ENCODE data around the gene SLC41A3.
"Not testable (repeated sequence)": the region's sequence is repeated elsewhere in the genome, so short reads cannot be mapped to it uniquely, and the experiment has no call there.

SLC41A3 gene

DNA sequence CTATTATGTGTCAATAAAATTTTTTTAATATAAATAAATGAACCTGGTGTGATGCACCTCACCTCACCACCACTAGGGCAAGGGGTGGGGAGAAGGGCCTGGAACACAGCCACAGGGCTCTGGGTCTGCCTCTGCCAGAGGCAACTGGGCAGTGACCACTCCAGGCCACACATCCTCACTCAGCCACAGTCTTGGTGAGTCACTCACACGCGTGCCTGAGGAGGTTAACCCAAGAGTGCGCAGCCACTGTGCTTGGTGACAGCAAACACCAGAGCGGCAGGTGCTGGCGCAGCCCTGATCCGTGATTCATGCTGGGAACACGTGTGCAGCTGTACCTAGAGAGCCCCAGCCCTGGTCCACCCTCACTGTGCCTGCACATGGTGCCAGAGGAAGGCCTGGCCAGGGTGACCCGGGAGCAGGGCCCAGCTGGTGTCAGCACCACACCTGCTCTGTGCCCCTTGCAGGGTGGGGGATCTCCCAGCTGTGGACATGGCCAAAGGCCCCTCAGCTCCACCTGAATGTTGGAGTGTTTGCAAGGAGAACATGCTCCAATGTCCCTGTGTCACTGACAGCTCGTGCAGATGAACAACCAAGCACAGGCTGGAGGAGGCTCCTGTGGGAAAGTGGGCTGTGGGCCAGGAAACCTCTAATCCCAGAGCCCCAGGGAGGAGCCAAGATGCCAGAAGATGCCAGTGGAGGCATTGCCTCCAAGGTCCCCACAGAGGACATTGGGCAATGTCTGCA, 2.1 kb downstream of the SLC41A3 start:
- DNase-seq = no peak

GRCh38 chr3:126080970-126081369, 3.0 kb downstream of the SLC41A3 start:
- DNase-seq = no peak

DNA sequence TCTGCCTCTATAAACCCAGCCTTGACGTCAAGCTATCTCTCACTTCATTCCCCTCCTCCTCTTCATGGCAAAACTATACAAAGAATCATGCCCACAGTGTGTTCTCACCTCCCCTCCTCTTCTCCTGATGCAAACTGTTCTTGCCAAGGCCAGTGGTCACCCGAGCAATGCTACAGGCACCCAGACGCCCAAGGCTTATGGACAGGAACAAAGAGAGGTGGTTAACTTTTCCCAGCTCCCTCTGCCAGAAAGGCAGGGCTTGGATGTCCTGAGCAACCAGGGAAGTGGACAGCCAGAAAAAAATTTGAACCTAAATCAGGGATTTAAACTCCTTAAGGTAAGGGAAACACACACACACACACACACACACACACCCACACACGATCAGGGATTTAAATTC, 5.1 kb downstream of the SLC41A3 start:
- no peak for DNase-seq

DNA sequence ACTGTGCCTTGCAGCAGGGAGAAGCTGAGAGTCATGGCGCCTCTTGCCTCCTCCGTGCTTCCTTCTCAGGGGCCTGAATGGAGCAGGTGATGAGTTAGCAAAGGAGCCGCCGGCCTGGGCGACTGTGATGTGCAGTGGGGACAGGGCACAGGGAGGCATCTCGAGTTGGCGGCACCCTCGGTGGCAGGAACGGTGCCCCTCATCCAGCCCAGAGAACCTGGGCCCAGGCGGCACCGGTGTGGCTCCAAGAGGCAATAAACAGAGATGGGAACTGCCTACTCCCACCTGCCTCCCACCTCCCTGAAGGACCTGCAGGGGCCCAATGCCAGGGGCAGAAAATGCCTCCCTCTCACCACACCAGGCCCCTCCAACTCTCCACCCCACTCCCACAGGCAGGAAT, 6.2 kb downstream of the SLC41A3 start:
- no peak for DNase-seq

GRCh38 chr3:126076140-126076539, 7.8 kb downstream of the SLC41A3 start:
- no peak for DNase-seq

- DNase-seq = no peak
Measured at GRCh38 chr3:126070146-126070545, 13.8 kb downstream of the SLC41A3 start.

- no peak for DNase-seq
Measured at GRCh38 chr3:126067959-126068358, 16.0 kb downstream of the SLC41A3 start.

GRCh38 chr3:126066676-126067075, 17.2 kb downstream of the SLC41A3 start:
- DNase-seq = not testable (repeated sequence)

DNA sequence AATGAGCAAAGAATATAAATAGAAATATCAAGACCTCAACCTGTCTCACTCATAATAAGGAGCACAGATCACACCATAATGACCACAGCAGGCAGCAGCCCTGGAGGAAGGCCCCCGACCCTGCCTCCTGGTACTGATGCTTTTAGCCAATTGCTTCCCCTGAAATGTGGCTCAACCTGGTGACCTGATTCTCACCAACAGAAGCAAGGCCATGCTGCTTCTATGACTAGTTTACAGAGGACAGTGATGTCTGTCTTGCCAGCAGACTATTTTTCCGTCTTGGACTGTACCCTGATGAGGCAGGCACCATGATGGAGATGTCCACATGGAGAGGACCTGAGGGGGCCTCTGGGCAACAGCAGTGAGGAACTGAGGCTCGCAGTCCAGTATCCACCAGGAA, 18.0 kb downstream of the SLC41A3 start:
- DNase-seq = no peak

DNA sequence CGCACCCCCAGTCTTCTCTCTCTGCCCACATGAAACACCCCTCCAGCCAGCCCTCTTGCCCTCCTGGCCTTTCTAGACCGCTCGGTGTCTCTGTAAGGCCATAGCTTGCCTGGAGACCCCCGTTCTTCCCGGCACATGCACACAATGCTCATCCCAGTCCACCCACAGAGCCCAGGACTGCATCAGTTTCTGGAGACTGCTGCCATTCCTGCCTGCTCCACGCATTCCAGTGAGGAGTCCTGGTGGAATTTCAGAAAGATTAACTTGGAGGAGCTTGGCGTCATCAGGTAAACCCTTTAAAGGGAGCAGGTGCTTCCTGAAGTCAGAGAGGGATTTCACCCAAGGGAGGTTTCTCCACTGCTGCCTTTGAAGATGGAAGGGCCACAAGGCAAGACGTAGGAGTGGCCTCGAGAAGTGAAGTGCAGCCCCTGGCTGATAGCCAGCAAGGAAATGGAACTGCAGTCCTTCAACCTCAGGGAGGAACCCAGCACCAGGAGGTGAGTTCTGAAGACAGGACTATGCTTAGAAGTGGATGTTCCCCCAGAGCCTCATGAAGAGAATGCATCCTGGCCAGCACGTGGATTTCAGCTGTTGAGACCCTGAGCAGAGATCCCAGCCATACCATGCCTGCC, 19.2 kb downstream of the SLC41A3 start:
- DNase-seq = no peak

DNA sequence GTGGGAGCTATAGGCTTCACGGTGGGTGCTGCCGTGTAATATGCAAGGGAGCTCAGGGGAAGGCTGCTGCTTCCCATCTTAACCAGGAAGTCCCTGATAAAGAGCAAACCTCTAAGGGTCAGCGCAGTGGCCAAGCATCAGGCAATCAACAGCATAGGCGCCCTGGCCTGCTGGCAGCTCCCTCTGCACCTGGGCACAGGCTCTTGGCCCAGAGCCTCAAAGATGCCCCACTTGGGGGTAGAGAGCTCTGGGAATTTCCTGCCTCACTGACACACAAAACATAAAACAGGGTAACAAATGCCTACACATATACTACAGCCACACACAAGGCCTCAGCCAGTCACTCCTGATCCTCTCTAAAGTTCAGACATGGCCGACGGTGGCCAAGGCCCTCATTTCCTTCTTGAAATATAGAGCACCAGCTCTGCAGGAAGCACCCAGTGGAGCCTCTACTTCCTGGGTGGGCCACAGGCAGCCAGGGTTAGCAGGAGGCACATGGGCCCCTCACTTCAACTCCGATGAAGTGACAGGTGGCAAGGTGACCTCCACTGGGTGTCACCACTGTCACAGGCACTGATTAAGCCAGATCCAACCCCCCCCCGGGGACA, 20.5 kb downstream of the SLC41A3 start:
- DNase-seq = no peak

DNA sequence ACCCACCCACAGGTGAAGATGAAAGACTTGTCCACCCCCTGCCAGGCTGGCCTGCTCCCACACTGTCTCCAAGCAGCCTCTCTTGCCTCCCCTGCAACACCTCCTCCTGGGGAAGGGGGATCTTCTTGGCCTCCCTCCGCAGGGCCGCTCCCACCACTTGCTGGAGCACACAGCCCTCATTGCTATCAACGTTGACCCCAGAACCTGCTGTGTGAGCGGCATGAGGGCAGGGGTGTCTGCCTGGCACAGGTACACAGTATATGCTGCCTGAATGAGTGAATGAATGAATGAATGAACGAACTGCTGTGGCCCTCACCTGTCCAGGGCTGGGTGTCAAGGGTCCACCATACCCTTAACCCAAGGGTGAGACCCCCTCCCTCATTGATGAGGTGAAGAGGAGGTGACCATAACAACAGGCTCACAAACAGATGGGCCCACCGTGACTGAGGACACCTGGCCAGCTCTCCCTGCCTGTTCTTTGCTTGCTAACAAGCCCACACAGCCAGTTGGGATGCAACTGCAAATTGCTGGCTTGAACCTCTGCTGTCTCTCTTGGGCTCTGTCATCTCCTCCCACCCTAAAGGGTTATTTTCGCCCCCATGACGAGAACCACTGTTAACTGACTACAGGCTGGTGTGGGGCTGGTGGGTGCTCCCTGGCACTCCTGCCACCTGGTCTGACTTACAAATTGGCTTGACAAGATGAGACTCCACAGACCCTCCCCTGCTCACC, 22.5 kb downstream of the SLC41A3 start:
- DNase-seq = no peak

GRCh38 chr3:126060613-126061145, 23.2 kb downstream of the SLC41A3 start:
- no peak for DNase-seq

GRCh38 chr3:126058666-126059065, 25.3 kb downstream of the SLC41A3 start:
- no peak for DNase-seq

GRCh38 chr3:126057936-126058335, 26.0 kb downstream of the SLC41A3 start:
- no peak for DNase-seq

GRCh38 chr3:126057501-126057819, 26.5 kb downstream of the SLC41A3 start:
- no peak for DNase-seq

DNA sequence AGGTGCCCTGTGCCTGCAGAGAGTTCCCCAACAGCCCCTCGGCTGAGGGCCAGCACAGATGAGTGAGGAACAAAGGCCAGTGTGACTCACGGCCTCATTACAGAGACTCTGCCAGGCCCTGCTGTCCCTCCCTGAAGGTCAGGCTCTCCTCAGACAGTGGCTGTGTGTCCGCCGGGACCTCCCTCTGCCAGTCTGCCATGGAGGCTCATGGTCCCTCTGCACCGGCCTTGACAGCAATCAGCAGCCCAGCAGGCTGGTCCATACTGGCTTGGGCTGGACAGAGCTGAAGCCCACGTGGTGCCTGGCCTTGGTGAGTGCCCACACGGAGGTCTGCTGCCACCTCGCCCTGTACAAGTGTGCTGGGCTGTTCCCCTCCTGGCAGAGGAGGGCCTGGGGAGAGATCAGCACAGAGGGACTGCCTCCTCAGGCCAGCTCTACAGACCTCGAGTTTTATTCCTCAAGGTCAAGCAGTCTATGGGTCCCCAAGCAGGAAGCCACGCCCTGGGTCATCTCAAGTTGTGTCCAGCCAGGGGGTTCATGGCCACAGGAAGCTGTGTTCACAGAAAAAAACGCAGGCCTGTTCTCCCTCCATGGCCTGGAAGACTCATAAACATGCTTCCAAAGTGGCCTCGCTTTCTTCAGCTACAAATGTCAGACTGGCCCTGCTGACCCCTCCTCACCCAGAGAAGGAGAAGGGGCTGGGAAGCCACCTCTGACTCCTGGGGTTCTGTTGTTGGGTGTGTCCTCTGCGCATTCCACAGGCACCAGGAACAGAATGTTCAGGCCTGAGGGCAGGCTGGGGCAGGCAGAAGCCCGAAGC, 27.0 kb downstream of the SLC41A3 start:
- no peak for DNase-seq

DNA sequence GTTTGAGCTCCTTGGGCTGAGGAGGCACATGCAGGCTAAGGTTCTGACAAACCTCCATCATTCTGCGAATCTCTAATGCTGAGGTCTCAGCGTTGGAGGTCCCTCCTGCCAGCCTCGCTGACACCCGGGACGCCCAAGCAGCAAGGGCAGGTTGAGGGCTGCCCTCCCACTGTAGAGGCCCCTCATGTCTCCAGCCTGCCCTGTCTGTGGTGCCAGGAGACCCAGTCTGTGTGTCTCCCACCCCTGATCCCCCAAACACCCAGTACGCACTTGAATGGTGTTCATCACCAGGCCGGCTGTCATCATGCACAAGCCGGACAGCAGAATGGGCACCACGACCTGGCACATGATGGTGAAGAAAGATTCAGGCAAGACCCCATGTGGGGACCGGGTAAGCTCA, 27.8 kb downstream of the SLC41A3 start:
- no peak for DNase-seq

DNA sequence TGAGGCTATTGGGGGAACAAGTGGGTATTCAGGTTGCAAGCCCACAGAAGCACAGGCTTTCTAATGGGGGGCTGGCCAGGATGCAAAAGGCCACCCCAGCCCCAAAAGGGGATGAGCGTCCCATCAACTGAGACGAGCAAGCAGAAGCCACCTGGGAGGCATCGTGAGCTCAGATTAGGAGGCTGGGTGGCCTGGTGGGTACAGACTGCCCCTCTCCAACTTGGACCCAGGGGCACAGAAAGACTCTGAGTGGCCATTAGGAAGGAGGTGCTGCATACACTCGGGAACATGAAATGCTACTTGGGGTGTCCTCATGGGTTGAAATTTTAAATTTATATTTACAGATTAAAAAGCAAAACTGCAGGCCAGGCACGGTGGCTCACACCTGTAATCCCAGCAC, 29.1 kb downstream of the SLC41A3 start:
- no peak for DNase-seq

DNA sequence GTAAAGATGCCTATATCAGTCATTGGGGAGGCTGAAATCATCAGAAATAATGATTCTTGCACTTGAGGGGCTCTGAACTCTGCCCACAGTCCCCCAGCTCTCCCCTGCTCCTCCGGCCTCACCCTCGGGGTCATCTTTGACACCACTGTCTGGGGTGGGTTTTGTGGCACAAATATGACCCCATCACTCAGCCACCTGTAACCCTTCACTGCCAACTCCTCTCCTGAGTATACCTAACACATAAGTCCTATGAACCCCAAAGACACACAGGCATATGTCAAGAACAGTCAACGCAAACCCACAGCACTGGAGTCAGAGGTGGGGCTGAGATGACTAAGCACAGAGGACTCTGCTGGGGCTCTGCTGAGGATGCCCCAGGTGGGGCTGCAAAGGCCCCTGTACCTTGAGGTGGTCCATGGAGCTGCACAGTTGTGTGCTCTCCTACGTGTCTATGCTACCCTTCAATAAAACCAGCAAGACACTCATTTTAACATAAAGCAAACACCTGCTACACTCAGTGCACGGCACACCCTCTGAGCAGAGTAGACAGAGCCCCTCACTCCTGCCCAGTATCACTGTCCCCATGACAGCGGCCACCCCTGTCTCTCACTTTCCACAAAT, 29.9 kb downstream of the SLC41A3 start:
- no peak for DNase-seq

- DNase-seq = no peak
Measured at GRCh38 chr3:126053513-126053912, 30.4 kb downstream of the SLC41A3 start.

Measured in T-helper 9 cell (primary cell).